DMS53 treated with DMSO at 0.1 percent for 48 hours (cell line): ENCODE data around the gene IDH3A.

ENCODE experiments used
- DNase-seq: peaks from one replicate; lab custom pipeline; 2025; ENCODE audit not compliant: unreplicated experiment; lab: John Stamatoyannopoulos, UW

The IDH3A gene

DNA sequence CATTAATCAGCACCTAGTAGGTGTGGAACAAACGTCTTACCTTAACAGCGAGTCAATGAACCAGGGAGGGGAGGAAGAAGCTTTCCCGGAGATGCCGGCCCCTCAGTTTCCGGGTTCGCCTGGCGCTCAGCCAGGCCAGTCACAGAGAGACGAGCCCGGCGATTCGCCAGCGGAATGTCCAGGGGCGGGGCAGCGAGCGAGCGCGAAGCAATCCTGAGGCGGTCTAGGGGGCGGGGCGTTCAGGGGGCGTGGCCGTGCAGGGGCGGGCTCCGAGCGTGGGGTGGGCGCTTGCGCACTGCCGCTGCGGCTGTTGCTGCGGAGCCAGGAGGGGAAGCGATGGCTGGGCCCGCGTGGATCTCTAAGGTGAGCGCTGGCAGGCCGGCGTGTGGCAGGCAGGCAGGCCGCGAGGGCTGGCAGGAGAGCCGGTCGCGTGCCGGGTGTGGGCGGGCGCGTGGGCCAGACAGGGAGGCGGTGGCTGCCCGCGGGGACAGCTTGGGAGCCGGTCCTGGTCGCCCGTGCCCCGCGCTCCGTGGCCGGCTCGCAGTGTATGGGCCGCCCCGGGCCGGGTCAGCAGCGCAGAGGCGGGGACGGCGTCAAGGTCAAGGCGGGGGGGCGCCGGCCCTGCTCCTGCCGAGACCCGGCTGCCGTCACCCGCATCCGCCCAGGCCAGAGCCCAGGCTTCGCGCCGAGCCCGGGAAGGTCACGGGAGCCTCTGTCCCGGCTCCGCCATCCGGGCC is at the start of gene IDH3A:
Gene IDH3A, plus strand, starts transcription at position 295 of the 737 bp plus-strand sequence. Its CDS starts 42 bp downstream, at position 337.
- DNase-seq = peak; percentile 83

DNA sequence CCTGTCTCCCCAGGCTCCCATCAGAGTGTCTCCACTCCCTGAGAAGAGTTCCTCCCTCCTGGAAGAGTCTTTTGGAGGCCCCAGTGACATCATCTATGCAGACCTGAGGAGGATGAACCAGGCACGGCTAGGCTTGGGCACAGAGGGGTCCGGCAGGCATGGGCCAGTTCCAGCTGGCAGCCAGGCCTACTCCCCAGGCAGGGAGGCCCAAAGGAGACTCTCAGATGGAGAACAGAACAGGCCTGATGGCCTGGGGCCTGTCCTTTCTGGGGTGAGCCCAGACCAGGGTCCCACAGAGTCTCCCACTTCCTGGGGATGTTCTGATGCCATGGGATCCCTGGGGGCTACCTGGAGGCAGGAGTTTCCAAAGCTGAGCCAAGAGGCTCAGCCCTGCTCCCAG is 48.3 kb upstream of the IDH3A start:
- no peak for DNase-seq

- DNase-seq = no peak
These were observed 47.6 kb upstream of the IDH3A start for GRCh38 chr15:78101423-78102105.

- DNase-seq = no peak
These were observed 47.0 kb upstream of the IDH3A start for GRCh38 chr15:78102211-78102610.

- DNase-seq = no peak
These were observed 46.4 kb upstream of the IDH3A start for GRCh38 chr15:78102741-78103140.

DNA sequence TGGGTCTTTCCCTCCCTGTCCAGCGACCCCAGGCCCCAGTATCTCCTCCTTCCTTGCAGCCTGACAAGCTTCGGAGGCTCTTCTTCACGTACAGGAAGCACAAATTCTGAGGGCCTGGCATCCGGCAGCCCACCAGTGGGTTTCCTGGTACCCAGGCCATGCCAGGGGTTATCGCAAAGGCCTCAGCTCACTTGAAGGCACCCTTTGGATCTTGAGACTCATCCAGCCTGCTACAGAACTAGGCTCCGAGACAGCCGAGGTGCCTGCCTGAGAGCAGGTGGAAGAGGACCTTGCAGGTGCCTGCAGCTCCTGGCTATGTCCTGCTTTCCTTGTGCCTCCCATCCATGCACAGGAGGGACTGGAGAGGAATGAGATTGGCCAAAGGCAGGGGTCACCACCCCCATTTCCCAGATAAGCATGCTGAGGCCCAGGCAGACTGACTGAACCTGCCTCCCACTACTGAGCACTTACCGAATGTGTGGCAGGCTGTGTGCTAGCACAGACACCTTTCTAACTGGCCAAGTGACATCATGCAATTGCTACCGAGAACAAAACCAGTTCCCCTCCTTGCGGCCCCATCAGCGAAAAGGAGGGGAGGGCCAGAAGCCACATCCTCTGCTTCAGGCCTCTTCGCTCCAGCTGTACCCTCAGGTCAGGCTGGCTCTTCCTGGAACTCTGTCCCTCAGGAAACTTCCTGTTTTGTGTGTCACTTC is 45.6 kb upstream of the IDH3A start:
- no peak for DNase-seq

DNA sequence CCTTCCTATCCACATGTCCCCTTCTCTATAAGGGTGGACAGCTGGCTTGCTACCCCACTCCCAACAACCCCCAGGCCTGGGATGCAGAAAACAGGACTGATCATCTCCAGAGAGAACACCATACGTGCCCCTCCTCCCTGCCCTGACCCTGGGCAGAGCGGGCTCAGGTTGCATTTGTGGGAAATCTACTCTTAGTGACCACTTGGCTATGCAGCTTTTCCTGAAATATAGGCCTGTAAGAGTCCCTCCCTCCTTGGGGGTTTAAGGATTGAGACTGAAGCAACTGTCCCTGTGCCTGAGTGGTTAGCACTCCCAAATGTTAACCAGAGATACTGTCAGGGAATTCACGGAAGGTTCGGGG is 45.1 kb upstream of the IDH3A start:
- no peak for DNase-seq

DNA sequence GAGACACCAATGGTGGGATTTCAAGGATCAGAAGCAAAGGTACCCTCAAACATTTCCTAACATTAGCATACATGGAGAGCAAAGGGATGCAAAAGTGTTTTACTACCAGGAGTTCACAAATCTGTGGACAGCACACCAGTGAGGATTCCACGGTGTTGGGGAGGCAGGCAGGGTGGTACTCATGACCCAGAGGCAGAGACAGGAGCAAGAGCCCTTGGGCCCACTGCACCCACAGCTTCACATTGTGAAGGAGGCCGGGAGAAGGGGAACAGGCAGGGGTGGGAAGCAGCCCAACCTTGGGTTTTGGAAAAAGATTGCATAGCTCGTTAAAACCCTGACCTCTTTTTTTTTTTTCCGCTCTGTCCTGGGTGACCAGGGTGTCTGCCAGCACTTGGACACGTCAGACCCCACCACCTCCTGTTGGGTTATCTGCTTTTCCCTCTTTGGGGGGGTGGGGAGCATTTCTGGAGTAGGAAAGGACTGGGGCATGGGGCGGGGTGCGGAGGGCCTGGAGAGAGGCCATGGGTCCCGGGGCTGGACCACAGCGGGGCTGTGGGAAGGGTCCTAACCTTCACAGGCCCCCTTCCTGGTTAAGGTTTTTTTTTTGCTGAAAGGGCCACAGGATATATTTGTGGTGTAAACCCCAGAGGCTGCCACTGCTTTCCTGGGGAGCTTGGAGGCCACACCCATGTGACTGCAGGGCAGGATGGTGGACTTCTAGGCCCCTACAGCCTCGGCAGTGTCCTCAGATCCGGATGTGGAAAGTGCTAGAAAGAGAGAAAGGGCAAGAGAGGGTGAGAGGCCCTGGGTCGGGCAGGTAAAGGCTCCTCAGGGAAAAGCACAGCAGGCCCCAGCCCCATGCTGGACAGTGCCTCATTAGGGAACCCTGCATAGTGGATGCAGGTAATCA is 44.3 kb upstream of the IDH3A start:
- DNase-seq = no peak

DNA sequence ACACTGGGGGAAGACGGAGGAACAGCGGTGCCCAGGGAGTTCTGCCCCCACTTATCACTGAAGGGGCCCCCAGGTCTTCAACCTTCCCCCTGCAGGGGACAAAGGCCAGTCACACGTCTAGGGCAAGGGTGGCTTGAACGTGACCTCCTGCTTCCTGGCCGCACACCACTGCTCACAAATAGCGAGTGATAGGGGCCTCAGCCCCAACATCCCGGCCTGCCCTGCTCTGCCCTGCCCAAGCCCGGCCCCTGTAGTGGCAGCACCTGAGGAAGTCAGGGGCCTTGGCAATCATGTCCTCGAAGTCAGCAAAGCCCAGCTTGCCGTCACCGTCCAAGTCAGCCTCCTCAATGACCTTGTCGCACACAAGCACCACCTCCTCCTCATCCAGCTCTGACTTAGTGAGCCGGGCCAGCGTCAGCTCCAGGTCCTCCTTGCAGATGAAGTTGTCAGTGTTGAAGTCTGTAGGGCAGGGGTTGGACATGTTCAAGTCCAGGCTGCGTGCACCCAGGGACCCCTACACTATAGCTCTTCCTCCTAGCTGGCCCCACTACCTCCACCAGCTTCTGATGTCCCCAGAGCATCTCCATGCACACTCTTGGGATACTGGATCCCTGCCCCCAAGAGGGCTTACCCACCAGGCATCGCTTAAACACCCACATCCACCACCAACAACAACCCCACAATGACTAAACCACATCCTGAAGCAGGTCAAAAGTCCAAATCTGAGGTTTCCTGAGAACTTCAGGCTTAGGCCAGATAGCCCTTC is 43.5 kb upstream of the IDH3A start:
- DNase-seq = no peak

DNA sequence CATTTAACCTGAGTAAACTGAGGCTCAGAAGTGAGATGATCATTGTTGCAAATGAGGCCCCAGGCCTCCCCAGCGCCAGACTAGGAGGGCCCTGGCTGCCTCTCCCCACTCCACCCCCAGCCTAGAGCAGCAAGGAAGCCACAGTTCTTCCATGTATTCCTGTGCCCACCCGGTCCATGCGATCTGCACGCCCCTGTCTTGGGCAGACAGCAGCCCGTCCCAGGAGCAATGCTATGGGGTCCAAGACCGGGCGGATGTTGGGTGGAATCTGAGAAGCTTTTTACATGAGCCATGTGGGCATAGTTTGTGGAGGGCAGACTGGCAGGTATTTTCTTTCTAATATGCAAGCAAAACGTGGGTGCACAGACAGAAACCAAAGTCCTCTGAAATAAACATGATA is 41.7 kb upstream of the IDH3A start:
- no peak for DNase-seq

DNA sequence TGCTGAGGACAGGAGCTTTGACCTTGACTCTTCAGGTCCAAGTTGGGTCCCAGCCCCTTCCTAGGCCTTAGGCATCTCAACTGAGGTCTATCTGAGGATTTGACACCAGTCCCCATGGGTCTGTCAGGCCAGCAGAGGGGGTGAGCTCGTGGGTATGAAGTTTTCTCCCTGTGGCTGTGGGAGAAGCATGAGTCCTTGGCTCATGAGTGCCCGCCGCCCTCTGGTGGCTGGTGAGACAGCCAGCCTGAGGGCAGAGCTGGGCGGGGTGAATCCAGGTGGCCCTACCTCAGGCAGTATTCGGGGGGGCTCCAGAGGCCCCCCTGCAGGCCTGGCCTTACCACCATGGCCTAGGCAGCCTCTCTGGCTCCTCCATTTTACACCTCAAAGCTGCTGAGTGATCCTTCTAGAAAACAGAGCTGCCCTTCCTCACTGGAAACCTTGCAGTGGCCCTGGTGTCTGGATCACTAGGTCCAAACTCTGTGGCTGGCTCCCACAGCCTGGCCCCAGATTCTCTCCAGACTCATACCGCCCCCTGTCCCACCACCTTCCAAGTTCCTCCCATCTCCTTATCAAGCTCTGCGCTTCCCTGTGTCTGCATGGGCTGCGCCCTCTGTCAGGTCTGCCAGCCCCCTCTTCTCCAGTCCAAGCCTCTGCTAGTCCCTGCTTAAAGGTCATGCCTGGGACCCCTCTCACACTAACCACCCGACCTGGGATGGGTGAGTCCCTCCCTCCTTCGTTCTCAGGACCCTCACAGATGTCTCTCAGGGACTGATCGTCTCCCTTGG is 40.7 kb upstream of the IDH3A start:
- DNase-seq = peak; percentile 47

DNA sequence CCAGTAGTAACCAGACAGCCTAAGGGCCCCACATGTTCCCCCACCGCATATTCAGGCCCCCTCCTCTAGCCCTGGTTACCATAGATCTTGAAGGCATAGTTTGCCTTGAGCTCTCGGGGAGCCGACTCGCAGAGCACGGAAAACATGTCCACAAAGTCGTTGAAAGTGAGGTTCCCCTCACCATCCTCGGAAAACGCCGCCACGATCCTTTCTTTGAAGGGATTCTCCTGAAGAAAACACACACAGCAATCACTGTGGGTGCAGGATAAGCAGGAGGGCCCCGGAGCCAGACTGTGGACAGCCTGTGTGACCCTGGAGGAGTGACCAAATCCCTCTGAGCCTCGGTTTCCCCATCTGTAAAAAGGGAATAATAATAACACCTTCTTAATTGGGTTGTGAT is 40.0 kb upstream of the IDH3A start:
- no peak for DNase-seq

DNA sequence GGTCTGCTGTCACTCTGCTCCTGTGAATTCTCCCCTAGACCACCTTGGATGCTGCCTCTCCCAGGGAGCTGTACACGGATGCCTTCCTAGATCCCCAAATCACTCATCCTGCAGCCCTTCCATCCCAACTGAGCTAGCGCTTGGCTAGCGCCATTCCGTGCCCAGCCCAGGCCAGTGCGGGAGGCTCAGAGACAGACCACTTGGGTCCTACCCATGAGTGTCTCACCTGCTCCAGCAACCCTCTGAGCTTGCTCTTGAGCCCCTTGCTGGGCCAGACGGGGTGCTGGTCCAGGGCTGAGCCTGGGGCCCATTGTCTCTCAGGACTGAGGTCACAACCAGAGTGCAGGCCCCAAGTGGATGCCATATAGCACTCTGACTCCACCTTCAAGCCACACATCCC is 39.1 kb upstream of the IDH3A start:
- no peak for DNase-seq

DNA sequence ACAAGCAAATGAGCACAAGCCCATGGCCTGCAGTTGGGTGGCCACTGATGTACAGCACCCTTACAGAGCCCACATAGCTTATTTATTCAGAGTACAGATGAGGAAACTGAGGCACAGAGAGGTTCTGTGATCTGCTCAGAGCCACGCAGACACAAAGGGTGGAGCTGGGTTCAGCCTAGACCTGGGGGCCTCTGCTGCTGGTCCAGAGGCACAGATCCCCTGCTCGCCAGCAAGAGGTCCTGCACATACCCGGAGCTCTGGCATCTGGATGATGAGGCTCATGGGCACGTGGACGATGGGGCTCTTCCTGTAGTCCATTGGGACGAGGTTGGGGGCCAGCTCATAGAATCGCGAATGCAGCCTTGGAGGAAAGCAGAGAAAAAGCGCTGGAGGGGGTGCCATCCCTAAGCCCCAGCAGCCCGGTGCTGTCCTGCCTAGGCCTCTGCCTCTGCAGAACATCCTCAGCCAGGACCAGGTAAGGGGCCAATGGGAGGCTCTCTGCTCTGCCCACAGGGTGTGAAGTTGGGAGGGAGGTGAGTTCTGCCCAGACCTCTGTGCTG is 38.2 kb upstream of the IDH3A start:
- DNase-seq = no peak

- no peak for DNase-seq
These were observed 37.4 kb upstream of the IDH3A start for GRCh38 chr15:78111788-78112187.

- no peak for DNase-seq
These were observed 36.6 kb upstream of the IDH3A start for GRCh38 chr15:78112551-78112950.

DNA sequence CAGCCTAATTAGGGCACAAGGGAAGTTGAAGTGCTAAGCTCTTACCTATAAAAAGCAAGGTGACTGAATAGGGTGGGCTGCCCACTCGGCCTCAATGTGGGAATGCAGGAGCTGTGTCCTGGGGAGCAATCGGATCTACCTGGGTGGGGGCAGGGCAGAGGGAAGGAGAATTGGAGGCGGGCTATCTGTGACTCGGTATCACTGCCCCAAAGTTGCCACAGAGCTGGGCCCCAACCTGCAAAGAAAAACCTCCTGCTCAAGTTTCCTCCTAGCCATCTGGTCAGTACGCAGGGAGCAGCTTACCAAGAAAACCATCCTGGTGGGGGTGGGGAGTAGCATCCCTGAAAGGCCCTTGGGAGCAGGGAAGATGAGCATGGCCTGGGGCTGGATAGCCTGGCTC is 28.6 kb upstream of the IDH3A start:
- no peak for DNase-seq

- no peak for DNase-seq
These were observed 23.9 kb upstream of the IDH3A start for GRCh38 chr15:78125267-78125666.

- peak; percentile 59 for DNase-seq
These were observed 21.3 kb upstream of the IDH3A start for GRCh38 chr15:78127882-78128281.
